ENCODE data around the gene ZMAT5.

DNA sequence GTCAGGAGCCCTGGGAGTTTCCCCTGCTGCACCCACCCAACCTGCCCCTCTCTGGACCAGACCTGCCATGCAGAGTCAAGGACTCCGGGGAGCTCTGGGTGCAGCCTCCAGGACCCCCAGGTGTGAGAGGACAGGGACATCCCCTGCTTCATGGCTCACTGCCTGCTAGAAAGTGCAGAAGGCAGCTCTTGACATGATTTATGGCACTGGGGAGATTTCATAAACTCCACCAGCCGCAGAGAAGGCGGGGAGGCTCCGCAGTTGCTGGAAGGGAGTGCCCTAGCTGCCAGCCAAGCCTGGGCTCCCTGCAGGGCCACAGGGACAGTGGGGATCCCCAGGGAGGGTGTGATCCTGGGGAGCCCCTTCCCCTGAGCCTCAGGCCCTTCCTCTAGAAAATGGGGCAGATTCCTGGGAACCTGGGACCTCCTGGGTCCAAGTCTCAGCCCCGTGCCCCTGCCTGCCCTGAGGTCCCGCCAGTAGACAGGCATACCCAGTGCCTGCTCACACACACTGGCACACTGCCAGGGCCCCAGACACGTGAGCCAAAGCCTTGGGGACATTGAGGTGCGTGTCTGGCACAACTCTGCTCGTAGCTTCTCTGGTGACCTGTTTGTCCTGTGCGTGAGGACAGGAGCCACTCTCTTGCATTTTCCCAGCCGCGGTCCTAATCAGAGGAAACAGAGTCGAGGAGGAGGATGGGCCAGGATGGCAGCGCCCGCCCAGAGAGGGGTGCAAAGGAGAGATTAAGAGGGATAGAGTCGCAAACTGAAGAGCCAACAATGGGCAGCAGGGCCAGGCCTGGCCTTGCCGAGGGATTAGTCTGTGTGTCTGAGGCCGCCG is 33.2 kb downstream of the ZMAT5 start:
- TF ChIP-seq ELK4 (CRISPR knock-in tag; IDR thresholded peaks at IDR 0.05; ENCODE audit: borderline replicate concordance) (no peak), ZNF674 (CRISPR knock-in tag; IDR thresholded peaks at IDR 0.05; ENCODE audit: low read depth) (no peak)
